HG02884 (cell line): ENCODE data around the gene CTNNA1.
"Not testable (repeated sequence)": the region's sequence is repeated elsewhere in the genome, so short reads cannot be mapped to it uniquely, and the experiment has no call there.

Experiments
- ATAC-seq: cut with Tn5 transposase; IDR thresholded peaks from one replicate; pipeline ENCODE4 v1.9.1; 2021; ENCODE audit warnings: mild to moderate bottlenecking, moderate library complexity; ENCODE audit not compliant: unreplicated experiment

CTNNA1 gene

GRCh38 chr5:138807182-138807581 lies 54.0 kb downstream of the CTNNA1 start:
- ATAC-seq, result no peak

- ATAC-seq, result no peak
Measured at GRCh38 chr5:138809391-138809790, 56.2 kb downstream of the CTNNA1 start.

- not testable (repeated sequence) for ATAC-seq
Measured at GRCh38 chr5:138810861-138811260, 57.6 kb downstream of the CTNNA1 start.

- no peak for ATAC-seq
Measured at GRCh38 chr5:138815529-138815928, 62.3 kb downstream of the CTNNA1 start.

DNA sequence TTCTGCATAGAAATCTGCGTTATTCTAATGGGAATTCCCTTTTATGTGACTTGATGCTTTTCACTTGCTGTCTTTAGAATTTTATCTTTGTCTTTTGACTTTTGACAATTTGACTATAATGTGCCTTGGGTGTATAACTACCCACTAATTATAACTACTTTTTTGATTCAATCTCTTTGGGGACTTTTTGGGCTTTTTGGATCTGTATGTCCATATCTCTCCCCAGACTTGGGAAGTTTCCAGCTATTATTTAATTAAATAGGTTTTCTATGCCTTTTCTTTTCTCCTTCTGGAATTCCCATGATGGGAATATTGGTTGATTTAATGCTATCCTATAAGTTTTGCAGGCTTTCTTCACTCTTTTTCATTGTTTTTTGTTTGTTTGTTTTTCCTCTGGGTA lies 64.0 kb downstream of the CTNNA1 start:
- ATAC-seq, result no peak

GRCh38 chr5:138819081-138819480 lies 65.9 kb downstream of the CTNNA1 start:
- no peak for ATAC-seq

DNA sequence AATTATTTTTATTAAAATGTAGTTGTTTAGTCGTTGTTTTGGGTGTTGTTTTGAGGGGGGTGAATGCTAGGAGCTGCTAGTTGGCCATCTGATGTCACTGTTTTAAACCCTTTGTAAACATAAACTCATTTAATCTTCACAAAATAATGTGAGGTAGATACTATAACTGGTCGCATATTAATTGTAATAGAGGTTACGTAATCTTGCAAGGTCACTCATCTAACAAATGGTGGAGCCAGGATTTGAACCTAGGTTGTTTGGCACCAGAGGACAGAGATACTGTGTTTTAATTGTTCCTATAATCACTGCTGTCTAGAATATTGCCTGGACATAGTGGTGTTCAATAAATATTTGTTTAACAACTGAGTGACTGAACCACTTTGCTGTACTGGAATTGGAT lies 67.5 kb downstream of the CTNNA1 start:
- no peak for ATAC-seq

DNA sequence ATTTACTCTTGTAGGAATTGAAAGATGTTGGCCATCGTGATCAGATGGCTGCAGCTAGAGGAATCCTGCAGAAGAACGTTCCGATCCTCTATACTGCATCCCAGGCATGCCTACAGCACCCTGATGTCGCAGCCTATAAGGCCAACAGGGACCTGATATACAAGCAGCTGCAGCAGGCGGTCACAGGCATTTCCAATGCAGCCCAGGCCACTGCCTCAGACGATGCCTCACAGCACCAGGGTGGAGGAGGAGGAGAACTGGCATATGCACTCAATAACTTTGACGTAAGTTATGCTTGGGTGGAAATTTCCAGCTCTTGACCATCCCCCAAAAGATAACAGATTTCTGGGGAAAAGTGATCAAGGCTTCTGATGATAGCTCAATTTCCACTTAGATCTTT lies 71.3 kb downstream of the CTNNA1 start:
- ATAC-seq, result no peak

DNA sequence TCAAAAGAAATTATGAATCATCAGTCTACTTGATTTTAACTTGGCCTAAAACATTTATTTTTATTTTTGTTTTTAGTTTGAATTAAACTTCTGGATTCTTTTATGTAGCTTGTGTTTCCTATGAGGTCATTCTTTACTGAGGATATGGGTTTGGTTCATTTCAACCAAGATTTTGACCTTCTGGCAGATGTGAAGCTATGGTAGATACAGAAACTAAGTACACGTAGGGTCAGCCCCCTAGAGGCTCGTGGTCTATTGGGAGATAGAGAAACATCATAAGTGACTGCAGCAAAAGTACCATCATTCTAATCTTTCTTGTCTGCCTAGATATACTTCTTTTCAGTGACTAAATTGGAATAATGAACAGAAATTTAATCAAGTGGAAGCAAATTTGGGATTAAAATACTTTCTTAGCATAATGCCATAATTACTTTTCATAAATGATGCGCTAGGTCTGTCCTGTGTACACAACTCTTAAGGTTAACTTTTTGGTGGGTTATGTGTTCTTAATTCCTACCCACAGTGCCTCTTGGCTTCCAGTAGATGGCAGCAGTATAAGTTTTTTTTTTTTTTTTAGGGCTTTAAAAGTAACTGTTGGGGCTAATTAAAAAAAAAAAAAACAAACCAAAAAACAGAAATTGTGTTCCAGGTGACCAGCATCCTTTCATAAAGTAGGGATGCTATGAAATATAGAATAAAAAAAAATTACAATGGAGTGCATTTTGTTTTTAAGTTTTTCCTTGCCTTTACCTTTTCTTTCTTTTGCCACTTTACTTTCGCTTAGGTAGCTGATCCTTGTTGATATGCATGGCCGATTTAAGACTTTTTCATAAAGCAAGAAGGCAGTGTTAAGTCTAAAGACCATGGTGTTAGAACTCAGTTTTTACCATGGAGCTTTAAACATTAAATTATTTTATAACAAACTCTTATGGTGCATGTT lies 72.0 kb downstream of the CTNNA1 start:
- no peak for ATAC-seq

- ATAC-seq, result no peak
Measured at GRCh38 chr5:138828556-138828955, 75.3 kb downstream of the CTNNA1 start.

DNA sequence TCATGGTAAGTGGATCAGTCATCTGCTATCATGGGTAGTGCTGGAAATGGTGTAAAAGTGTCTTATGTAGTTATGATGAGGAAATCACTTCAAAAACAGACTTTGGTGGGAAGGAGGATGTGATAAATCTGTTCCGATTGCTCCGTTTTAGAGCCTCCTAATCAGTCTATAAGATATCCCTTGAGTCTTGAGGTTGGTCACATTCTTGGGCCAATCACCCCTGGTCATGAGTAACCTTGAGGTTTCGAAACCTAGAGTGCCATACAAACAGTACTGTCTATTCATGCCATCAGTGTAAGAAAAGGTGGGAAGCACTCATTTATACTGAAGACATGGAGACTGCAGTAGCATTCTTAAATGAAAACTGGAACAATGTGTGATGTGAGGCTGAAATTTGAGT lies 76.1 kb downstream of the CTNNA1 start:
- ATAC-seq, result no peak

DNA sequence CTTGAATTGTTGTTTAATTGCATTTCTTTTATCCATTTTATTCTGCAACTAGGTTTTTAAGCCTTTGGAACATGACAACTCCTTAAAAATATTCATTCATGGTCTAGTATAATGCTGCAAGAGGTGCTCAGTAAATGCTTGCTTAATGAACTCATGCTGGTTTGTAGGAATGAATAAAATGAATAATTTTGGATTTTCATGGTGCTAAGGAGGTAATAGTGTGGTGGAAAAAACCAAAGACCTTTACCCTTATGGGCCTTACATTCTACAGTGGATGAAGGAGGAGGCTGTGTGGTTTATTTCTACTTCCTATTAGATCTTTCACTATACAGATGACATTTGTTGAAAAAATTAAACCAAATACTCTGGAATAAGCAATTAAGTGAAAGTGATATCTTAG lies 78.5 kb downstream of the CTNNA1 start:
- no peak for ATAC-seq

GRCh38 chr5:138832218-138832617 lies 79.0 kb downstream of the CTNNA1 start:
- no peak for ATAC-seq

DNA sequence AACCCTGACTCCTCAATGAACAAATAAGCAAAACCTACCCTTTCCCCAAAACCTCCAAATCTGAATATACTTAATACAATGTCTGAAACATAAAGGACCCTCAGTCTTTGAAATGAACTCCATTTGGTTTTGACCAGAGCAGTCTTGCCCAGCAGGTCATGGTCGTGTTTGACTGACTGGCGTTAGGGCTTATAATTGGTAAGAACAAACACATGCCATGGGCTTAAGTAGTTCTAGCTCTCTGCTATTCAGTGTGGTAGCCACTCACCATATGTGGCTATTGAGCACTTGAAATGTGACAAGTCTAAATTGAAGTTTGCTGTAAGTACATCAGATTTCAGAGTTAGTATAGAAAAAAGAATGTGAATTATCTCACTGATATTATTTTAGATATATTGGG lies 79.9 kb downstream of the CTNNA1 start:
- no peak for ATAC-seq

DNA sequence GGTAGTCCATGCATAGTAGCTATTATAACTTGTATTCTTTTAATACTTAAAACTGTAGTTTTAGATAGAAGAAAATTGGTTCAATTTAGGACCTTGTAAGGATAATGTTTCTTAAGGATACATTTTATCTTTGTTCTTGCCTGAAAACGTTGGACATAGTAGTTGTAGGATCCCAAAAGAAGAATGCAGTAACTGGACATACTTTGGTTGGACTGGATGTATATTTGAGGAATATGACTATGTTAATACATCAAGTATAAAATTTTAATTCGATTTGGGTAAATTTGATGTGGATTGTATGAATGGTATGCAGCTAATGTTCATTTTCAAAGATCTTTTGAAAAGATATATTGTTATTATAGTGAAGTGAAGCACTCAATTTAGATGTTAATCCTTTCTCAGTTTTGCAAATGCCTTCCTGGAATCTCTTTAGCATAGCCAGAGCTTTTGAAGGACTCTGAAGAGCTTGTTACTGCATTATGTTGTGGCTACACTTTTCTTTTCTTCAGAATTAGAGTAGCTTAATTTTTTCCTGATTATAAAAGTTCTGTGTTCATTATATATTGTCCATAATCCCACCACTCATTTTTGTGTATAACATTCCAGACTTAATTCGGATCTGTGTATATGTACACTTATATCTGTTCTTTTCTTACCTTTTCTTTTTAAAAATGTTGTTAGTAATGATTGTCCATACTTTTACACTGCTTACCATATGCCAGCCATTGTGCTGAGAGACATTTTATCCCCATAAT lies 80.7 kb downstream of the CTNNA1 start:
- ATAC-seq, result no peak

DNA sequence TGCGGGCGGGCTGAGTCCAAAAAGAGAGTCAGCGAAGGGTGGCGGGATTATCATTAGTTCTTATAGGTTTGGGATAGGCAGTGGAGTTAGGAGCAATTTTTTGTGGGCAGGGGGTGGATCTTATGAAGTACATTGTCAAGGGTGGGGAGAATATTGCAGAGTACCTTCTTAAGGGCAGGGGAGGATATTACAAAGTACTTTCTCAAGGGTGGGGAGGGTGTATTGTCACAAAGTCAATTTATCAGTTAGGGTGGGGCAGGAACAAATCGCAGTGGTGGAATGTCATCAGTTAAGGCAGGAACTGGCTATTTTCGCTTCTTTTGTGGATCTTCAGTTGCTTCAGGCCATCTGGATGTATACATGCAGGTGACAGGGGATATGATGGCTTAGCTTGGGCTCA lies 81.6 kb downstream of the CTNNA1 start:
- ATAC-seq, result not testable (repeated sequence)

DNA sequence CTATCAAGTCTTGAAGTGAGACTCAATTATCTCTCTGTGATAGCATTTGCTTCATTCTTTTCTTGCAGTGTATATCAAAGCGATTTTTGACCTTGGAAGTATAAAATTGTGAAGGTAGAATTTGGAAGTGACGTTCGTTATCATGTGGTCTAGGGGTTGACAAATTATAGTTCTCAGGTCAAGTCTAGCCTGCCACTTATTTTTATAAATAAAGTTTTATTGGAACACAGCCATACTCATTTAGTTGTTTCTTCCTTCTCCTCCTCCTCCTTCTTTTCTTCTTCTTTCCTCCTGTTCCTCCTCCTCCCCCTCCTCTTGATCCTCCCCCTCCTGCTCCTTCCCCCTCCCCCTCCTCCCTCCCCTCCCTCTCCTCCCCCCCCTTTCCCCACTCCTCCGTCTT lies 83.9 kb downstream of the CTNNA1 start:
- no peak for ATAC-seq

DNA sequence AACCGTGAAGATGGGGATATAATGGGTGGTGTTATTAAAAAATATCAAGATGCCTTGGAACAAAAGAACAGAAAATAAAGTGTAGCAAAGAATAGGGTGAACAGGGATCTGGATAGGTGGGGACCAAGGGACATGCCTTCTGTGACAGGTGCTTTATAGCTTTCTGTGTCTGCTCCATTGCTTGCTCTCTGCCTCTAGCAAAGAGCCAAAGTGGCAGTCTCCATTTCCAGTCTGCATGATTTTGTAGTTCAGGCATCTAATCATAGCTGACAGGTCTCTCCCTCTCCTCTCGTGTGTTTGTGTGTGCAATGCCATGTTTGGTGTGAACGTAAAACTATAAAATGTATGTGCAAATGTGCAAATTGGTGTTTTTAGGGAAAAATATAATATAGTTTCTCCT lies 86.9 kb downstream of the CTNNA1 start:
- ATAC-seq, result no peak

- no peak for ATAC-seq
Measured at GRCh38 chr5:138841531-138841930, 88.3 kb downstream of the CTNNA1 start.

GRCh38 chr5:138843316-138844124 lies 90.3 kb downstream of the CTNNA1 start:
- no peak for ATAC-seq

DNA sequence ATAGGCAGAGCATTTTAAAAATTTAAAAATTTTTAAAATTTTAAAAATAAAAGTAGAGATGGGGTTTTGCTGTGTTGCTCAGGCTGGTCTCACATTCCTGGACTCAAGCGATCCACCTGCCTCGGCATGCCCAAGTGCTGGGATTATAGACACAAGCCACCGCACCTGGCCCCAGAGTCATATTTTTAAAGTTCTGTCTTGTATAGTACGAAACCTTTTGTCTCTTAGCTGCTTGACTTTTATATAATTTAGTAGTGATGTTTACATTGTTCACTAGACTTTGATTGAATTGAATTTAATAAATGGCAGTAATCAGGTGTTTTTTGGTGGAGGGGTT lies 90.9 kb downstream of the CTNNA1 start:
- ATAC-seq, result no peak
